CD4-positive, alpha-beta T cell (primary cell): Measurements from ENCODE around the gene PRRG2. TPM values are rescaled to one million over a fixed set of nuclear protein-coding genes. Genes with fewer than 3 reads are reported as not detected.

Source experiments
- ATAC-seq: fragments of 200-7000 bp; cut with Tn5 transposase; one replicate; pipeline ENCODE4 v1.10.0; 2022; ENCODE audit warnings: mild to moderate bottlenecking; ENCODE audit not compliant: poor library complexity
- CTCF ChIA-PET: fragments of 350-600 bp; sonication (Branson Sonifier 250); formaldehyde crosslinking; loops from one replicate; lab custom pipeline; 2021; ENCODE audit warnings: antibody characterized with exemption, inconsistent platforms; lab: Charles Lee
- POLR2A ChIA-PET: fragments of 350-600 bp; sonication (Branson Sonifier 250); formaldehyde crosslinking; loops from one replicate; lab custom pipeline; 2021; ENCODE audit warnings: antibody characterized with exemption, inconsistent platforms; lab: Charles Lee
- DNase-seq, 14 experiments: peaks; one replicate each; pipeline ENCODE4 v3.0.0-alpha.2; 2013 to 2020; ENCODE audit warnings: mixed read lengths in 2 of 14
- H3K27ac ChIP-seq, 2 donors: one replicate each; pipeline versions ENCODE4 v1.5.1 to v1.7.0; 2013; ENCODE audit warnings: low read length in 2 of 2, low read depth in 1 of 2, mild to moderate bottlenecking in 1 of 2
- H3K27me3 ChIP-seq, 2 experiments: 1 replicate in 1 of 2; 2 replicates in 1 of 2; pipeline versions ENCODE4 v1.6.1 to v1.7.0; 2013; ENCODE audit warnings: low read length in 2 of 2, control low read depth in 1 of 2, mild to moderate bottlenecking in 1 of 2, moderate library complexity in 1 of 2; ENCODE audit not compliant: insufficient read depth in 2 of 2, control insufficient read depth in 1 of 2
- H3K36me3 ChIP-seq: one replicate; pipeline ENCODE4 v1.6.1; 2013; ENCODE audit warnings: low read length, control low read depth; ENCODE audit not compliant: insufficient read depth
- H3K4me1 ChIP-seq: one replicate; pipeline ENCODE4 v1.6.1; 2013; ENCODE audit warnings: low read length, control low read depth; ENCODE audit not compliant: insufficient read depth
- H3K4me3 ChIP-seq: one replicate; pipeline ENCODE4 v1.5.1; 2013; ENCODE audit warnings: mild to moderate bottlenecking, low read length, moderate library complexity
- H3K9me3 ChIP-seq, 2 experiments: 1 replicate in 1 of 2; 2 replicates in 1 of 2; pipeline versions ENCODE4 v1.6.1 to v1.7.0; 2013; ENCODE audit warnings: low read length in 2 of 2, mild to moderate bottlenecking in 2 of 2, control low read depth in 1 of 2, moderate library complexity in 1 of 2; ENCODE audit not compliant: control insufficient read depth in 1 of 2, insufficient read depth in 1 of 2
- H3K27ac Mint-ChIP-seq: one replicate; pipeline ENCODE4 v1.8.0; 2020; ENCODE audit warnings: mixed read lengths
- H3K27me3 Mint-ChIP-seq: one replicate; pipeline ENCODE4 v1.8.0; 2021; ENCODE audit warnings: mixed read lengths
- H3K36me3 Mint-ChIP-seq: one replicate; pipeline ENCODE4 v1.8.0; 2021; ENCODE audit warnings: low read depth, mixed read lengths
- H3K4me1 Mint-ChIP-seq: one replicate; pipeline ENCODE4 v1.8.0; 2021; ENCODE audit warnings: low read depth, mixed read lengths
- H3K4me3 Mint-ChIP-seq: one replicate; pipeline ENCODE4 v1.8.0; 2020; ENCODE audit warnings: mild to moderate bottlenecking, mixed read lengths
- H3K9me3 Mint-ChIP-seq: one replicate; pipeline ENCODE4 v1.8.0; 2020; ENCODE audit warnings: mixed read lengths
- intact Hi-C, 2 experiments: fragments of 100-400 bp; cut with DNase I in 1 of 2; cut with micrococcal nuclease in 1 of 2; formaldehyde crosslinking; loops; one replicate each; pipeline versions ENCODE4 v1.15.1 to v1.9.0; 2023 to 2025; cut with DNase I, micrococcal nuclease
- total RNA-seq, 174 experiments: library from RNA in 2 of 174; stranded (reverse) in 2 of 174; gene quantifications; one replicate each; pipeline ENCODE4 v1.2.3 and lab custom pipeline; 2021 to 2026
- TF ChIP-seq, protein P1 (sequence below): fragments of 200-600 bp; IDR thresholded peaks from one replicate; pipeline ENCODE4 v1.8.0; 2022; ENCODE audit warnings: antibody characterized with exemption, mild to moderate bottlenecking

The PRRG2 gene
- total RNA-seq, 2 experiments from 2014 or later = 0.49 to 0.78 TPM

DNA sequence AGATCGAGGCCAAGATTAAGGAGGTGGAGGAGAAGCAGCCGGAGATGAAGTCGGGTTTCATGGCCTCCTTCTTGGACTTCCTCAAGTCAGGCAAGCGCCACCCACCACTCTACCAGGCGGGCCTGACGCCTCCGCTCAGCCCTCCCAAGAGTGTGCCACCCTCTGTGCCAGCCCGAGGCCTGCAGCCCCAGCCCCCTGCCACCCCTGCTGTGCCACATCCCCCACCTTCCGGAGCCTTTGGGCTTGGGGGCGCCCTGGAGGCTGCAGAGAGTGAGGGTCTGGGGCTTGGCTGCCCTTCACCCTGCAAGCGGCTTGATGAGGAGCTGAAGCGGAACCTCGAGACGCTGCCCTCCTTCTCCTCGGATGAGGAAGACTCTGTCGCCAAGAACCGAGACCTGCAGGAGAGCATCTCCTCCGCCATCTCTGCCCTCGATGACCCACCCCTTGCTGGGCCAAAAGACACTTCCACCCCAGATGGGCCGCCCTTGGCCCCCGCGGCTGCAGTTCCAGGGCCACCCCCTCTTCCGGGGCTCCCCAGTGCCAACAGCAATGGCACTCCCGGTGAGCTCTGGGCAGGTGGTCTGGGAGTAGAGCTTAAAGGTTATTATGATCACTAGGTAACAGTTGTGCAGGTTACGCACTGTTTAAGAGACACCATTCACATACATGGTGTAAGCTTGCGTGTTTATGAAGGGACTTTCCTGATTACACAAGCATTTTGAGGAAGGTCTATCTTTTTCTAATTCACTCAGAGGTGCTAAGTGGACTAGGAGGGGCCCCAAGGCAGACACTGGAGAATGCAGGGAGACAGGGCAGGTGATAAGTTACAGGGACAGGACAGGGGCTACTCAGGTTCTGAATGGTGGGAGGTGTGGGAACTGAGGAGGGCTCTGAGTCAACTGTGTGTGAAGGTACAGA, 18.5 kb downstream of the PRRG2 start:
- H3K36me3 ChIP-seq = peaks cover 77% of the 10 kb centered on the region
- H3K4me1 ChIP-seq = peaks cover 15% of the 10 kb centered on the region
- H3K27ac ChIP-seq = no peak overlapping the region
- Mint-ChIP-seq H3K27me3 (no peaks in the 10 kb centered on the region), H3K4me3 (no peak overlapping the region), H3K27ac (peak overlapping the region; percentile 53), H3K9me3 (no peaks in the 10 kb centered on the region), H3K4me1 (peaks cover 16% of the 10 kb centered on the region), H3K36me3 (peaks cover 55% of the 10 kb centered on the region)
- H3K9me3 ChIP-seq = no peaks in the 10 kb centered on the region
- ChIA-PET POLR2A (interaction anchor here (0.6 to 1.5 kb wide), 2 partner anchors 40 to 150 kb away, joined by 4 to 5 read pairs; partner anchors contain the start of gene RRAS), CTCF (no interaction called here)
- H3K4me3 ChIP-seq = no peak overlapping the region
- TF ChIP-seq, protein P1, sequence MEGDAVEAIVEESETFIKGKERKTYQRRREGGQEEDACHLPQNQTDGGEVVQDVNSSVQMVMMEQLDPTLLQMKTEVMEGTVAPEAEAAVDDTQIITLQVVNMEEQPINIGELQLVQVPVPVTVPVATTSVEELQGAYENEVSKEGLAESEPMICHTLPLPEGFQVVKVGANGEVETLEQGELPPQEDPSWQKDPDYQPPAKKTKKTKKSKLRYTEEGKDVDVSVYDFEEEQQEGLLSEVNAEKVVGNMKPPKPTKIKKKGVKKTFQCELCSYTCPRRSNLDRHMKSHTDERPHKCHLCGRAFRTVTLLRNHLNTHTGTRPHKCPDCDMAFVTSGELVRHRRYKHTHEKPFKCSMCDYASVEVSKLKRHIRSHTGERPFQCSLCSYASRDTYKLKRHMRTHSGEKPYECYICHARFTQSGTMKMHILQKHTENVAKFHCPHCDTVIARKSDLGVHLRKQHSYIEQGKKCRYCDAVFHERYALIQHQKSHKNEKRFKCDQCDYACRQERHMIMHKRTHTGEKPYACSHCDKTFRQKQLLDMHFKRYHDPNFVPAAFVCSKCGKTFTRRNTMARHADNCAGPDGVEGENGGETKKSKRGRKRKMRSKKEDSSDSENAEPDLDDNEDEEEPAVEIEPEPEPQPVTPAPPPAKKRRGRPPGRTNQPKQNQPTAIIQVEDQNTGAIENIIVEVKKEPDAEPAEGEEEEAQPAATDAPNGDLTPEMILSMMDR = no peak
- ATAC-seq (no peak), DNase-seq (no peak)
- intact Hi-C loops = no loop called here
- no peaks in the 10 kb centered on the region for H3K27me3 ChIP-seq

DNA sequence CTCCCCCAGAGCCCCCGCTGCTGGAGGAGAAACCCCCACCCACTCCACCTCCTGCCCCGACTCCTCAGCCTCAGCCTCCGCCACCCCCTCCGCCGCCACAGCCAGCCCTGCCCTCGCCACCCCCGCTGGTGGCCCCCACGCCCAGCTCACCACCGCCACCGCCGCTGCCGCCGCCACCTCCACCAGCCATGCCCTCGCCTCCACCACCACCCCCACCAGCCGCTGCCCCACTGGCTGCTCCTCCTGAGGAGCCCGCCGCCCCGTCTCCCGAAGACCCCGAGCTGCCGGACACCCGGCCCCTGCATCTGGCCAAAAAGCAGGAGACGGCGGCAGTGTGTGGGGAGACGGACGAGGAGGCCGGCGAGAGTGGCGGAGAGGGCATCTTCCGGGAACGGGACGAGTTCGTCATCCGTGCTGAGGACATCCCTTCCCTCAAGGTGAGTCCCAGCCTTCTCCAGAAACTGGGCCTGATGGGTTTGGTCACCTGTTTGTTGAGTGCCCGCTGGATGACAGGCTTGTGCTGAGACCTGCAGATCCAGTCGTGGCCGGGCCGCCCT, 20.4 kb downstream of the PRRG2 start:
- H3K36me3 Mint-ChIP-seq = peaks cover 61% of the 10 kb centered on the region
- POLR2A ChIA-PET = no interaction called here

DNA sequence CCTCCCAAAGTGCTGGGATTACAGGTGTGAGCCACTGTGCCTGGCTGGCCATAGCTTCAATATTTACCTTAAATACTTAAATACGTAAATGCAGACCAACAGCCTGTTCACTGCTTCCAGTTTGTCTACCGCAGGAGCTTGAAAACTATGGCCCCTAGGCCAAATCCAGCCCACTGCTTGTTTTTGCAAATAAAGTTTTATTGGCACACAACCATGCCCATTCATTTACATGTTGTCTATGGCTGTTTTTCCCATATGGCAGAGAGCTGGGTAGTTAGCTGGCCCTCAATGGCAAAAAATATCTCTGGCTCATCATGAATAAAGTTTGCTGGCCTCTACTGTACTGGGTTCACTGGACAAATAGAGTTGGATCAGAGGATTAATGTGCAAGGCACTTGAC, 21.7 kb downstream of the PRRG2 start:
- CTCF ChIA-PET = no interaction called here
- Histone ChIP-seq H3K36me3 (peaks cover 67% of the 10 kb centered on the region), H3K27me3 (no peaks in the 10 kb centered on the region), H3K27ac (no peak overlapping the region), H3K9me3 (no peaks in the 10 kb centered on the region), H3K4me3 (no peak overlapping the region), H3K4me1 (peaks cover 23% of the 10 kb centered on the region)
- no peak for ATAC-seq
- TF ChIP-seq, protein P1 = no peak
- POLR2A ChIA-PET = interaction anchor here (1.2 kb wide), 1 partner anchor 11 kb away, joined by 5 read pairs; no protein-coding TSS in a partner anchor
- intact Hi-C loops = no loop called here
- no peak for DNase-seq
- Mint-ChIP-seq H3K27ac (no peak overlapping the region), H3K36me3 (peaks cover 69% of the 10 kb centered on the region), H3K9me3 (no peaks in the 10 kb centered on the region), H3K4me1 (peaks cover 16% of the 10 kb centered on the region), H3K27me3 (no peaks in the 10 kb centered on the region), H3K4me3 (no peak overlapping the region)

More for the DNA sequence above, 20.4 kb downstream of the PRRG2 start:
- intact Hi-C loops = no loop called here
- ATAC-seq (no peak), DNase-seq (peak in 1 of 14 experiments; percentile 17)
- H3K9me3 Mint-ChIP-seq = no peaks in the 10 kb centered on the region
- Histone ChIP-seq H3K4me3 (no peak overlapping the region), H3K4me1 (peaks cover 23% of the 10 kb centered on the region), H3K27me3 (no peaks in the 10 kb centered on the region), H3K9me3 (no peaks in the 10 kb centered on the region), H3K36me3 (peaks cover 74% of the 10 kb centered on the region), H3K27ac (no peak overlapping the region)
- CTCF ChIA-PET = no interaction called here
- H3K4me1 Mint-ChIP-seq = peaks cover 16% of the 10 kb centered on the region
- H3K4me3 Mint-ChIP-seq = no peak overlapping the region
- peak overlapping the region; percentile 44 for H3K27ac Mint-ChIP-seq
- TF ChIP-seq, protein P1 = no peak
- H3K27me3 Mint-ChIP-seq = no peaks in the 10 kb centered on the region
